HG03135 (cell line): ENCODE data around the gene PELI2.

ENCODE experiments used
- ATAC-seq: cut with Tn5 transposase; IDR thresholded peaks from one replicate; pipeline ENCODE4 v1.9.1; 2021; ENCODE audit warnings: mild to moderate bottlenecking, moderate library complexity; ENCODE audit not compliant: unreplicated experiment

Gene PELI2

DNA sequence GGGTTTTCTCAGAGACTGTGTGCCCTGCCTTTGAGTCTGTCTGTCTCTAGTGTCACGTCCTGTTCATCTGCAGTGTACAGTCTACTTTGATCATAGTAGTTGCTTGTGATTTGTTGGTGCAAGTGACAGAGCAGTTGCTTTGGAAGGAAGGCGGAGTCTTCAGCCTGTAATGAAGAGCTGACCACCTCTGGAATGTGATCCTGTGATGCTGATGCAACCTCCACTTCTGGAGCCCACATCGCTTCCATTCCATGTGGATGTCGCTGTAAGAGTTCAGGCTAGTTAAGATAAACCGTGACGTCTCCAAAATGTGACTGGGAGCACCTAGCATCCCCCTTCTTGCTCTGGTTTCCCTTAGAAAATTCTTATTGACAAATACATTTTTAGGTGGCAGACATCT is 51.8 kb downstream of the PELI2 start:
- ATAC-seq: no peak

DNA sequence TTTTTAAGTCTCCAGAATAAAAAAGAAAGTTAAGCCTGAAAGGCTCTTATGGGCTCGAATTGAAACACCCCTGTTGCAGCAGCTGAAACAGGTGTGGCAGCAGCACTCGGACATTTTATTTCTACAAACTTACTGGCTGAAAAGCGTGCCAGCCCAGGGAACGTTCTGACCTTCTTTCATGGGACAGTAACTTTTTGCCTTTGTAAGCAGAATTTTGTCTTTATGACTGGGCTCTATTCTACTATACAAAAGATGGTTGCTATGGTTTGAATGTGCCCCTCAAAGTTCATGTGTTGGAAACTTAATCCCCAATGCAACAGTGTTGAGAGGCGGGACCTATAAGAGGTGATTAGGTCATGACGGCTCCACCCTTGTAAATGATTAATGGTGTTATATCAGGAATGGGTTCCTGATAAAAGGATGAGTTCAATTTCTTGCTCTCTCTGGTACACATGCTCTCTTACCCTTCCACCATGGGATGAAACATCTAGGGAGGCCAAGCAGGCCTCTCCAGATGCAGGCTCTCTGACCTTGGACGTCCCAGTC is 52.7 kb downstream of the PELI2 start:
- no peak for ATAC-seq

DNA sequence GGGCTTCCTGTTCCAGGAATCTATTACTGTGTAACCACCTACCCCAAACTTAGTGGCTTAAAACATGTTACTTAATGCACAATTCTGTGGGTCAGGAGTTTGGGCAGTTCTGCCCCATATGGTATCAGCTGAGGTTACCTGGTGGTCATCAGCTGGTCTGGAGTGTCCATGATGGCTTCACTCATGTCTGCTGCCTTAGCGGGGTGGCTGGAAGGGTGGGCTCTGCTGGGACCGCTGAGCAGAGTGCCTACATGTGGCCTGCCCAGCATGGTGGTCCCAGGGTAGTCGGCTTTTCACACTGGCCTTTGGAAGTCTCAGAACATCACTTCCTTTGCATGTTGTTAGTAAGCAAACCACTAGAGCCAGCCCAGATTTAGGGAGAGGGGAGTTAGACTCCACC is 53.9 kb downstream of the PELI2 start:
- no peak for ATAC-seq

DNA sequence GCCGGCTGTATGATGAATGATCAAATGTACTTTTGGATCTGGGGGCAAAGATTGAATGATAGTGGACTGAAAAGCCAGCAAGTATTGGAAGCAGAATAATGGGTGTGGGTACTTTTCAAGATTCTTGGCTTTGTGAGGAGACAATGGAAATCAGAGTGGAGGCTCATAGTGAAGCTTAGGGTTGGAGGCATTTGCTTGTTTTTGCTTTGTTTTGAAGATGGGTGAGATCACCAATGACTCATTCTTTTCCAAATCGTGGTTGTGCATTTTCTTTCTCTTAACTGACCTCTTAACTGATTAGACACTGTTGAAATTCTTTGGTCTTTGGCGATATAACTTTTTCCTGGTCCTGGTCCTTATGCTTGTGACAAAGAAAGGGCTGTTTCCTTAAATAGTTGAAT is 54.4 kb downstream of the PELI2 start:
- no peak for ATAC-seq

DNA sequence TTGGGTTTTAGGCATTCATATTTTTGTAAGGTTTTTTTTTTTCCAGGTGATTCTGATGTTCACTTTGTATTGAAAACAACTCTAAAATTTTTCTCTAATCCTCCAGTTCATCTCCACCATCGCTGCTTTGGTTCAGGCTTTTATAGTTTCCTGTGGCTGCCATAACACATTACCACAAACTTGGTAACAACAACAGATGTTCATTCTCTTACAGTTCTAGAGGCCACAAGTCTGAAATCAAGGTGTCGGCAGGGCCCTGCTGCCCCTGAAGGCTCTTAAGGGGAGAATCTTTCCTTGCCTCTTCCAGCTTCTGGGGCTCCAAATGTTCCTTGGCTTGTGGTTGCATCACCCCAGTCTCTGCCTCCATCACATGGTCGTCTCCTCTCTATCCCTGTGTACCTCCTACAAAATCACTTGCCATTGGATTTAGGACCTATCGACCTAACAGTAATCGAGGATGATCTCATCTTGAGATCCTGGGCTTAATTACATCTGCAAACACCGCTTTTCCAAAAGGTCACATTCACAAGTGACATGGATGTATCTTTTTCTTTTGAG is 55.2 kb downstream of the PELI2 start:
- no peak for ATAC-seq

DNA sequence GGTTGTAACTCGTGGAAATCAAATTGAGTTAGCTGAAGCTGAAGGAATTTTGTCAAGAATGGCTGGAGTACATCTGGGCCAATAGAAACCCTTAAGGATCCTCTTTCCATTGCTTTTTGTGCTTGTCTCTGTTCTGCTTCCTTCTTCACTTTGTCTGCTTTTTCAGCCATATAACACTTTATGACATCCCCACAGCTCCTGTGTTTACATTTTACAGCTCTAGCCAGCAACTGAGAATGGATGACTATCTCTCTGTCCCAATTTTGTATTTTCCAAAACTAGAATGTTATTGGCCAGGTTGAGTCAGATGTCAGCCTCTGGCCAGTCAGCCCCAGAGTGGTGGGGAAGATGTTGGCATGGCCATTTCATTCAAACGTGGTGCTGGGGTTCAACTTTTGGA is 57.6 kb downstream of the PELI2 start:
- ATAC-seq: no peak

DNA sequence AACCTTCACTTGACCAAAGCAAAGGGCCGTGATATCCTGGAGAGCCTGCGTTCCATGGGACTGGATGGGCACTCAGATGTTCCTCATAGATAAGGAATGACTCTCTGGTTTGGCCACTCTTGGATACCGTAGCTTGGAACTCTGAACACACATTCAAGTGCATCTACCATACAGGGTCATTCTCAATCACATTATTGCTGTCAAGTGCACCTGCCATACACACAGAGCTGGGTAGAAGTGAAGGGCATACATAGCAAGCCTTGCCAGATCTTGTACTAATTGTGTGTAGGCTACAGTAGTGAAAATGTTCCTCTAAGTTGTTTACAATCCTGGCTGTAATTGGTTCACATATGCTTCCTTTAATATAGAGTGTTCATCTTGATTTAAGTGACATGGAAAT is 58.3 kb downstream of the PELI2 start:
- no peak for ATAC-seq

DNA sequence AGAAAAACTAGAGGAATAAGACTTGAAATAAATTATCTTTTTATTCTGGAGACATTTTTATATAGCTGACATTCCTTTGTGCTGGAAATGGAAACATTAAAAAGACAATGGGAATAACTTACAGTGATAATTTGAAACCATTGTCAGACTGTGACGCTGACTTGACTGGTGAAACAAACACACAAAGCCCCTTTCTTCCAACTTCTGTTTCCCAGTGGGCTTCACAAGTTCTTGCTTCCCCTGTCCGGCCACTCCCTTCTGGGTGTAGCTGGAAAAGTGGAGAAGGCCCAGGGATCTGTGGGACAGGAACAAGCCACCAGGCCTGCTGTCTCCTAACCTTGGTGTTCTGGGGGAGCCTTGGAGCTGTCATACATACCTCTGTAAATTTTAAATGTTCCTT is 58.8 kb downstream of the PELI2 start:
- no peak for ATAC-seq

DNA sequence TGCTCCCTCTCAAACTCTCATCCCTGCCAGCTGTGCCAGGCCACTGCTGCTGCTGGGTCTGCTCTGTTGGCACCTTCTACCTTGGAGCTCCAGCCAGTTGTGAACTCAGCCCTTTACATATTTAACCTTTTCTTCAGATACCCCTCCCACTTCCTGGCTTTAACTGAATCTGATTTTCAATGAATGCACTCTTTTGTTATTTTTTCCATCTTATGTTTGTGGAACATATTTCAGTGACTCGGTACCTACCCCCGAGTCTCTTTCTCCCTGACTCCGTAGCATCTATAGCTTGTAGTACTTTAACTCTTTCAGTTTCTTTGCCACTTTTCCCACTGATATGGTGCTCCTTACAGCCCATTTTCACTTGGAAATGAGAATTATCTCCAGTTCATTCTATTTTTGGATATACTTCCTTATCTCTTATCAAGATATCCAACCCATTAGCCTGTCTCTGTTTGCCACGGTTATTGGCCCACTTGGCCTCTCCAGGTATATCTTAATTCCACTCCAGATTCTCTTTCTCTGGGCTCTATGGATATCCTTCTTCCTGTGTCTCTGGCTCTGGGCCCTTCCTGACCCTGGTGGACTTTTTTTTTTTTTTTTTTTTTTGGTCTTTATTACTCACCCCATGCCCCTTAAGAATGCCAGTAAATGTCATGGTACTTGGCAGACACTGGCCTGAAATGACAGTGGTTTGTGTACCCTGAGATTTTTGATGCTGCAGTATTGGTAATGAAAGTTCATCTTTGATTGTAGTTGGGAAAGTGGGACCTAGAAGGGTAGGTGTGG is 62.7 kb downstream of the PELI2 start:
- no peak for ATAC-seq

DNA sequence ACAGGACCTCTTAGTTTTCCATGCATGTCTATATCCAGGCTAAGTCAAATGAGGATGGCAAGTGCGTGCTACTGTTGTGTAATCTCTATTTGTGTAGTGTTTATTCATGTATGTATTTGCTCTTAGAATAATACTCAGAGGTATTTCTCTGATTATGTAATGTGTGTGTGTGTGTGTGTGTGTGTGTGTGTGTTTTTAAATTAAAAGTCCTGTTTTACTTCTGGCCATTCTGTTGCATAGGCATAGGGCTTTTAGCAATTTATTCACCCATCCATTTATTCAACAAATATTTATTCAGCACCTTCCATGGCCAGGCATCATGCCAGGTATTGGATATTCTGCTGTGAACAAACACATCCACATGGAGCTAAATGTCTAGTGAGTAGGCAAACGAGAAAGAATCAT is 63.5 kb downstream of the PELI2 start:
- no peak for ATAC-seq

DNA sequence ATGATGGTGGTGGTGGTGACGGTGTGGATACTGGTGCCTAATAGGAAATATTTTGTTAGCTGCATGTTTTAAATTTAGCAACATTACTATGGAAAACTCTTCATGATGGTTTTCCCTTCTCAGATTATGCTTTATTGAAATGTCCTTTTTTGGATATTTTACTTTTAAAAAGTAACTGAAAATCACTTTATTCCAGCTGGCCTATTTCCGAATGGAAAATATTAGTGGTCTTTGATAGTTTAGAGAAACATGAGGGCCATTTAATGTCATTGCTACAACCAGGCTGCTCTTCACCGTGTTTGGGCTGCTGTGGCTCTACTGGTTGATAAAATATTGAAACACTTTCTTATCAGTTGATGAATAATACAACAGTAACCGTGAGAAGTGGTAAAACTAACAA is 64.2 kb downstream of the PELI2 start:
- no peak for ATAC-seq

DNA sequence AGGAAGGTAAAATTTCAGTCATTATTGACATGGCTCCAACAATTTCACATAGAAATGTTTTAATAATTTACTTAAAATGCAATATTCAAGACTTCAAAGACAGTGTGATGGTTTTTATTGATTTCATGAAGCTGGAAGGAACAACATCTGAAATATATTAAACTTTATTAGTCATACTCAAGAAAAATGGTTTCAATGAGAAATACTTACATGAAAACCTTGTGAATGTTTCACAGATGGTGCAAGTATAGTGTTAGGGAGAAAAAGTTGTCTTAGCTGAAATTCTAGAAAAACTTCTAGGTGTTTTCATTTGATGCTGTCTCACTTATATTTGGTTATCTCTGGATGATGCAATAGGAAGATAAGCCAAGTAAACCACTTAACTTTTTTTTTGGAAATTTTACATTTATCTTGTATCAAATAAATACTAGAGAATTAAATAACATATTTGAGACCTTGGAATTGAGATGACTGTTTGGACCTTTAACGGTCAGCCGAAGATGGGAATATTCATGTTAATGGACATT is 65.5 kb downstream of the PELI2 start:
- no peak for ATAC-seq

DNA sequence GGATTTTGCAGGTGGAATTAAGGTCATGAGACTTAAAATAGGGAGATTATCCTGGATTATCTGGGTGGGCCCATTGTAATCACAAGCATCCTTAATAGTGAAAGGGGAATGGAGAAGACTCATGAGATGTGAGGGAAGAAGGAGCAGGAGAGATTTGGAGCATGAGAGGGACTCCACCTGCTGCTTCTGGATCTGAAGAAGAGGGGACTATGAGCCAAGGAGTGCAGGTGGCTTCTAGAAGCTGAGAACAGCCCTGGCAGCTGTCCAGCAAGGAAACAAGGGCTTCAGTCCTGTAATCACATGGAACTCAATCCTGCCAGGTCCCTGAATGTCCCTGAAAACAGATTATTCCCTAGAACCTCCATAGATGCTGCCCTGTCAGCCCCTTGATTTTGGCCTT is 67.8 kb downstream of the PELI2 start:
- ATAC-seq: no peak

DNA sequence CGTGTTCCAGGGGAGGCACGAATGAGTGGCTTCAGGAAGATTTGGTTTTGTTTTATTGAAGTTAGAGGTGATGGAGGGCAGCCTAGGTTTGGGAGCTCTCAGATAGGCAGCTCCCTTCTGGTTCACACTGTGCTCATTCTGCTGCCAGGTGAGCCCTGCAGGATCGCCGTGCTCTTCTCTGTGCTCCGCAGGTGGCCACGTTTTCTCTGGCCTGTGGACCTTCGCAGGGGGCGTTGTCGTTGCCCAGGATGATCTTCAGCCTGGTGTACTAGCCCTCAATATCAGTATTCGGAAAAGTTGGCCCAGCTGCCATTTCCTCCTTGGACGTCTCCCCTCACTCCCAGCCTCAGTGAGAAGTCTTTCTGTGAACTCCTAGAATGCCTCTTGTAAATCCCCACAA is 69.5 kb downstream of the PELI2 start:
- no peak for ATAC-seq

DNA sequence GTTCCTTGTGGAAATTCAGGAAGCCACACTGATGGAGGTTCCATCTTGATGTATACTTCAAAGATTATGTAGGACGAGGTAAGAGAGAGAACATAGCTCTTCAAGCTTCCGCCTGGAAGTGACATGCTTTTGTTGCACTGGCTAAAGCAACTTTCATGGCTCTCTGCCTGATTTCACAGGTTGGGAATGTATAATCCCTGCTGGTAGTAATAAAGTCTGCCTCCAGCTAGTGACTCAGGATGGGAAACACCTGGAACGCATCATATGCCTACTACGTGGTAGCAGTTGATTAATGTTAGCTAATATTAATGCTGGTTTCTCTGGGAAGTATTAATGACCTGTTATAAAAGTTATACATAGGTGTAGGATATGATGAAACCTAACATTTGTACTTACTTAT is 71.1 kb downstream of the PELI2 start:
- no peak for ATAC-seq

DNA sequence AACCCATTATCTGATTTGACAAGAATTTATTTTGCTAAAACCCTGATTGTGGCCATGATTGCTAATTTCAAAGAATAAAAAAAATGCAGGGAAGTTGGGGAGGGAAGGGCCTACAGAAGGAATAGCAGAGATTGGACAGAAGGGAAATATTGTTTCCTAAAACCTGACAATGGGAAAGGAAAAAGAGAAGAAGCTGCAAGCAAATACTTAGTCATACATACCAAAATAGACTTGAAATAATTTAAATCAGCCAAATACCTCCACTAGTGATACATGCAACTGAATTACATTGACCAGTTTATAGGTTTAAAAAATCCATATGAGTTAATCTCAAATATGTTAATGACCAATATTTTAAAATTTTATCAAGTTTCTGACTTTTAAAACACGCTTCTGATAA is 75.1 kb downstream of the PELI2 start:
- no peak for ATAC-seq

DNA sequence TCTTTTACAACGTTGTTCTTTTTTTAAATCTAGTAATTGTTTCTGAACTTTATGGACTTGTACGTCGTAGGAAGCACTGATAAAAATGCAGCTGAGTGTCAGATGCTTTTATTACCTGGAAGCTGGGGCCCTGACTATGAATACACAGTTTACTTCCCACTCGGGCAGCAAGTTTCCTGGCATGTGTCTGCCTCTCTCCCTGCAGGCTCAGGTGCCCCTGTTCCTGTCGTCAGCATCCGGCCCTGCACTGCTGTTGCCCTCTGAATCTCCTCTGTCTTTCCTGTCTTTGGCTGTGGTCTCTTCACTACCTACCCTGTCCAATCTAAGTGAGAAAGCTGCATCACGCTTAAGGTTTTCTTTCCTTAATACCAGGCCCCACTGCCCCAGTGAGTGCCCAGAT is 75.8 kb downstream of the PELI2 start:
- ATAC-seq: no peak

DNA sequence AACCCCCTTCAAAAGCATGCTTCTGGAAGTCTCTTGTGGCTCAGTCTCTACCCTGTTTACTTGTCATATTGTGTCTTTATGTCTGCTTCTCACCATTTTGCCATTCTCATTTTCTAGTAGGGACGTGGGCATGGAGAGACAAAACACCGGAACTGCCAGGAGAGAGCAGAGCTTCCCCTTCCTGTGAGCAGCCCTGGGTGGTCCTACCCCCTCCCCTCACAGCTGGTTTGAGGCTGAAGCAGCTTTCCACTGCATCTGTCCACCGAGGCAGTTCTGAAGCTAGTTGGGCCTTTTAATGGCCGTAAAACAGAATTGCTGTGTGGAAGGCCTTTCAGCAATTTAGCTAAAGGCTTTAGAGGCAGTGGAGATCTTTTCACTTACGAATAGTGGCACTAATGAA is 77.0 kb downstream of the PELI2 start:
- no peak for ATAC-seq

DNA sequence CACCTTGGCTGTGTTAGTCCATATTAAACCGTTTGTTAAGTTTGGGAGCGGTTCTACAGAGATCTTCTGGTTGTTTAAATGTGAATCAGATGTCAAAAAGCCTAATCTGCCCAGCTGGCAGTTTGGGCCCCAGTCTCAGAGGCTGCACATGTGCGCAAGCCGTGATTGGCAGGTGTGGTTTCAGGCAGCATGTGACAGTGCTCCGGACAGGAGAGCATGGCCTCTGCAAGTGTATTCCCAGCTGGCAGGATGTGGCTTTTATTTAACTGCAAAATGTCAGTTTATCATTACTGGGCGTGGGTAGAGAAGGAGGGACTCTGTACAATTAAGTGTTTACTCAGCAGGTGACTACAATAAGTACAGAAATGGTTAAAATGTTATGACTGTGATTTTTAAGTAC is 77.5 kb downstream of the PELI2 start:
- ATAC-seq: peak; percentile 73

DNA sequence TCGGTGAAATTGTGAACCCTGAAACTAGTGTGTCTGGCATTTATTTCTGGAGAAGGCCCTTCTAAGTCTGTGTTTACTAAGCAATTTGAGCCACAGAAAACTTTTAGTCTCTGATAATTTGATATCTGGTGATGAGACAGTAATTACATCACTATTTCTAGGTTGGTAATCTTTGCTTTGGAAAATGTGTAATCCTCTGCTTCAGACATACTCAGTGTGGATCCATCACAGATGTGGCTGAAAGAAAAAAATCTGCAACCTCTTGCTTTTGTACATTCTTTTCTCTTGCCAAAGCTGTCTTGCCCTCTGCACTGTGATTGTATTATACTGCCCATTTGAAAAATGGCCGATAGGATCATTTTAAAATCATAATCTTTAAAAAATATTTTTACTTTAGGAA is 78.1 kb downstream of the PELI2 start:
- ATAC-seq: no peak

DNA sequence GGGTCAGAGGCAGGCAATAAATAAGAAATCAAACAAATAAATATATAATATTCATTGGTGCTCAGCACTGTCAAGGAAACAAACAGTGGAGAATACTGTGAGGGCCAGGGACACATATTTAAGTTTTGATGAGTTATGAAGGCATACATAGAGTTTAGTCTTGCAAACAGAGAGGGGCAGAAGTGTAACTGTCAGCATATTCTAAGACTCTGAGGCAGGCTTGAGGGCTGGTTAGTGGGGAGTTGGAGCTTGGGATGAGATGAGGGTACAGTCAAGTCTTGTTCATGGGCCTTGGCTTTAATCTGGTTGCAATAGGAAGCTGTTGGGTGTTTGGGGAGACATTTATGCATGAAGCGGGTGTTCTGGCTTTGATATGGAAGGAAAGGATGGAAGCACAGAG is 78.9 kb downstream of the PELI2 start:
- ATAC-seq: no peak

DNA sequence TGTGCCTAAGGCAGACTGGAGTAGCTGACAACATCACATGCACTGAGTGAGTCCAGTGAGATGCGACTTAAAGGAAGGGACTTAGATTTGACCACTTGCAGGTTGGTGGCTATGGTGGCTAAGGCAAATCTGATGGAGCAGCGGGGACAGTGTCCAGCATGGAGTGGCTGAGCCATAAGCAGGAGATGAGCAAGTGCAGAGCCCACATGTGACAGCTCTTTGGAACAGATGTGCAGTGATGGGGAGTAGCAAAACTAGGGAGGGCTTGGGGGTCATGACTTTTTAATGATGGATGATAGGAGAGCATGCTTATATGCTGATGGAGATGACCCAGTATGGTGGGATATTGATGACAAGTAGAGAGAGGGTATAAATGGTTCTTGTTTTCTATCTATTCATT is 80.2 kb downstream of the PELI2 start:
- ATAC-seq: no peak
